RWPE2 (cell line): Measurements from ENCODE around the gene SAP30.

ENCODE experiments used
- ATAC-seq: fragments of 200-7000 bp; cut with Tn5 transposase; 3 replicates; pipeline ENCODE4 v1.9.1; 2021; ENCODE audit warnings: low read depth
- DNase-seq: peaks from one replicate; pipeline ENCODE4 v3.0.0-alpha.2; 2020; ENCODE audit warnings: low spot score
- H3K27ac ChIP-seq: fragments of 450-650 bp; 2 replicates; pipeline ENCODE4 v1.5.1; 2017; ENCODE audit warnings: mild to moderate bottlenecking; ENCODE audit not compliant: poor library complexity, severe bottlenecking
- H3K27me3 ChIP-seq: fragments of 250-450 bp; sonication (Bioruptor Pico); 2 replicates; pipeline ENCODE4 v1.5.1; 2021; ENCODE audit warnings: mild to moderate bottlenecking, moderate library complexity; ENCODE audit not compliant: insufficient read depth, poor library complexity, severe bottlenecking
- H3K36me3 ChIP-seq: fragments of 250-450 bp; sonication (Bioruptor Pico); 2 replicates; pipeline ENCODE4 v1.5.1; 2020; ENCODE audit warnings: low read depth, mild to moderate bottlenecking, moderate library complexity
- H3K4me1 ChIP-seq: fragments of 250-450 bp; sonication (Bioruptor Pico); 2 replicates; pipeline ENCODE4 v1.5.1; 2021; ENCODE audit warnings: mild to moderate bottlenecking, moderate library complexity; ENCODE audit not compliant: insufficient read depth, poor library complexity, severe bottlenecking
- H3K4me3 ChIP-seq: fragments of 250-450 bp; sonication (Bioruptor Pico); 2 replicates; pipeline ENCODE4 v1.5.1; 2021; ENCODE audit warnings: mild to moderate bottlenecking, moderate library complexity; ENCODE audit not compliant: severe bottlenecking
- H3K9me3 ChIP-seq: fragments of 250-450 bp; sonication (Bioruptor Pico); 2 replicates; pipeline ENCODE4 v1.5.1; 2021; ENCODE audit warnings: mild to moderate bottlenecking, moderate library complexity; ENCODE audit not compliant: severe bottlenecking
- CTCF ChIP-seq: fragments of 450-650 bp; IDR thresholded peaks from one replicate; pipeline ENCODE4 v1.5.1; 2017; ENCODE audit warnings: mild to moderate bottlenecking, moderate library complexity; ENCODE audit not compliant: poor library complexity, severe bottlenecking

Gene SAP30

GRCh38 chr4:173379929-173380328, 9.2 kb downstream of the SAP30 start:
- H3K9me3 ChIP-seq = no peaks in the 10 kb centered on the region
- no peak overlapping the region for H3K4me3 ChIP-seq
- no peak for TF ChIP-seq CTCF
- ATAC-seq = no peak
- peaks cover 25% of the 10 kb centered on the region for H3K36me3 ChIP-seq
- no peaks in the 10 kb centered on the region for H3K4me1 ChIP-seq
- DNase-seq = no peak
- H3K27ac ChIP-seq = no peak overlapping the region
- H3K27me3 ChIP-seq = no peaks in the 10 kb centered on the region

GRCh38 chr4:173380987-173381386, 10.2 kb downstream of the SAP30 start:
- no peak overlapping the region for H3K4me3 ChIP-seq
- no peak for TF ChIP-seq CTCF
- DNase-seq (no peak), ATAC-seq (no peak)
- peaks cover 19% of the 10 kb centered on the region for H3K36me3 ChIP-seq
- no peaks in the 10 kb centered on the region for H3K9me3 ChIP-seq
- H3K4me1 ChIP-seq = no peaks in the 10 kb centered on the region
- no peaks in the 10 kb centered on the region for H3K27me3 ChIP-seq
- H3K27ac ChIP-seq = no peak overlapping the region

GRCh38 chr4:173381610-173382009, 10.9 kb downstream of the SAP30 start:
- DNase-seq = no peak
- H3K4me3 ChIP-seq = no peak overlapping the region
- ATAC-seq = no peak
- no peaks in the 10 kb centered on the region for H3K4me1 ChIP-seq
- TF ChIP-seq CTCF = no peak
- H3K27me3 ChIP-seq = no peaks in the 10 kb centered on the region
- H3K9me3 ChIP-seq = no peaks in the 10 kb centered on the region
- H3K27ac ChIP-seq = no peak overlapping the region
- peaks cover 15% of the 10 kb centered on the region for H3K36me3 ChIP-seq

GRCh38 chr4:173382349-173382748, 11.6 kb downstream of the SAP30 start:
- Histone ChIP-seq H3K4me3 (no peak overlapping the region), H3K9me3 (no peaks in the 10 kb centered on the region), H3K27me3 (no peaks in the 10 kb centered on the region), H3K36me3 (peaks cover 9% of the 10 kb centered on the region), H3K27ac (no peak overlapping the region), H3K4me1 (no peaks in the 10 kb centered on the region)
- no peak for TF ChIP-seq CTCF
- no peak for ATAC-seq
- no peak for DNase-seq

GRCh38 chr4:173386751-173387150, 16.0 kb downstream of the SAP30 start:
- H3K27ac ChIP-seq = no peak overlapping the region
- no peaks in the 10 kb centered on the region for H3K27me3 ChIP-seq
- no peak overlapping the region for H3K4me3 ChIP-seq
- H3K4me1 ChIP-seq = no peaks in the 10 kb centered on the region
- no peak for TF ChIP-seq CTCF
- DNase-seq (no peak), ATAC-seq (no peak)
- H3K9me3 ChIP-seq = no peaks in the 10 kb centered on the region
- no peaks in the 10 kb centered on the region for H3K36me3 ChIP-seq
